Brain pericyte (primary cell): ENCODE data around the gene ZNF697.

Experiments
- DNase-seq: peaks from one replicate; pipeline ENCODE4 v3.0.0-alpha.2; 2012; ENCODE audit warnings: low read depth, low spot score

ZNF697 gene

DNA sequence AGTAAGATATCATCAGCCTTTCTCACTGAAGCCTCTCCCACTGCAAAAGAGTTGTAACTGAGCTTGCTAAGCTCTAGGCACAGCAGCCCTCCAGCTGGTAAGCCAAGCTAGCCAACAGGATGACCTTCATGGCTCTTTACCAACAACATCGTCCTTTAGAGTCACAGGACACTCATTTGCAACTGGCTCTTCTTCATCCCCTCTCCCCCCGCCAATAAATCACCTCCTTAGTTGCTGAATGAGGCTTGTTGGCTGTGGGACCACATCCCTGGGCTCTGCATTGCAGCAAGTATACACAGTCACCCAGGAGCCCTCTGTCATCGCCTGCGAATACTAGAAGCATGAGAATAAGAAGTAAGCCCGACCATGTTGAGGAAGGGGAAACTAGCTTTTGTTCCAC, 16.0 kb upstream of the ZNF697 start:
- DNase-seq = no peak

DNA sequence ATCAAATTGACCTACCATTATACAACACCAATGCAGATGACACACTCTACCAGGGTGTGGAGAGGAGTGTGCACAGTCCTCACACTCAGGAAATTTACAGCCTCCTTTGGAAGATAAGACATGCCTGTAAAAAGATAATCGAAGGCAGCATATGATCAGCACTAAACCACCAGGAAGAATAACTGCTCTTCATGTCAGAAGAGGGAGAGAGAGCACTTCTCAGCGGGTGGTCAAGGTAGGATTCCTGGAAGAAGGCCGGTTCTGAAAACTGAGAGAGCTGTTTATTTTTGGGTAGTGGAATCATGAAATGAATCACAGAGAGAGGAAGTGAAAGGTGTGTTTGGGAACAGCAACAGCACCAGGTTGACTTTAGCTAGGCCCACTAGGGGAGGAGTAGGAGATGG, 14.0 kb upstream of the ZNF697 start:
- no peak for DNase-seq

DNA sequence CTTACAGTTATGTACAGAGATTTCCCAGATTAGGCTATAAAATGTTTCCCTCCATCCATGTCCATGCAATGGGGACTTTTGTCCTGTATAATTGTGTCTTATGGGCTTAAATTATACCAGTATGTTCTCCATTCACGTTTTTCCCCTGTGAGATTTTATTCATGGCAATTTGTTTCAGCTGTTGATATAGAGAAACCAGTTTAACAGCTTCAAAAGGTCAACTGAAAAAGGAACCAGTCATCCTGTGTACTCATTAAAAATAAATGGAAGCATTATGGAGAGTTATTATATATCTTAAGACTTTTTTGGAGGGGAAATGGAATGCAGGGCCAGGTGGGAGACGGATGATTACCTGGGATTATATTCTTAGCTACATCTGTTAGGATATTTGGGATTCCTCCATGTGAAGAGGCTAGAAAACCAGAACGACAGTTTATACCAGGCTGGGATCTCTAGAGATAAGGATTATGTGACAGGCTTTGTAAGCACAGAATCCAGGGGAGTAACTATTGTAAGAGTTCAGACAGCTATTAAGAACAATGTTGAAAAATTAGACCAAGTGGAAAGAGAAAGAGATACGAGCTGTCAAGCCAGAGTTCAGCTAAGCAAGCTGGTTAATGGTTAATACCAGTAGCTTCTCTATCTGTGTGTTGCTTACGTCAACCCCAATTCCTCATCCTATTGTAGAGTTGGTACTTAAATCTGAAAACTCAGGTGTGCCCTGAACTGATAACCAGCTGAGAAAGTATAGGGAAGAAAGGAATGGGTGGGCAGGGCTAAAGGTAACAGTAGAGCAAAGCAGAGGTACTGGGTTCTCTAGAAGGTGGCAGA, 12.4 kb upstream of the ZNF697 start:
- DNase-seq = no peak

DNA sequence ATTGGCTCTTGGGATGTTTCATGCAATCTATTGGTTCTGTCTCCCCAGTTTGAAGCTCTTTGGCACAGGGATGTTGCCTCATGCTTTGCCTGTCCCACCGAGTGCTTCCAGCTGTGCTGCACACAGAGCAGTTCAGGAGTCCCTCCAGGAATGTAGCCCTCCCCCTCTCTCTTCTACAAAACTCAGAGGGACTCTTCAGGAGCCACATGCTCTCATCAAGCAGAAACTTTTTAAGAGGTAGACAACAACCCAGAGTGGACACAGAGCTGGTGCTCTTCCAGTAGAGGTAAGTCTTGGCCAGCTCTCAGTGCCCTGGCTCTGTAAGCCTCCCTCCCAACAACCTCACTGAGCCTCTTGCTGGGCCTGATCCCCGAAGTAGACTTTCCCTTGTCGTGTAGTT, 11.6 kb upstream of the ZNF697 start:
- no peak for DNase-seq

DNA sequence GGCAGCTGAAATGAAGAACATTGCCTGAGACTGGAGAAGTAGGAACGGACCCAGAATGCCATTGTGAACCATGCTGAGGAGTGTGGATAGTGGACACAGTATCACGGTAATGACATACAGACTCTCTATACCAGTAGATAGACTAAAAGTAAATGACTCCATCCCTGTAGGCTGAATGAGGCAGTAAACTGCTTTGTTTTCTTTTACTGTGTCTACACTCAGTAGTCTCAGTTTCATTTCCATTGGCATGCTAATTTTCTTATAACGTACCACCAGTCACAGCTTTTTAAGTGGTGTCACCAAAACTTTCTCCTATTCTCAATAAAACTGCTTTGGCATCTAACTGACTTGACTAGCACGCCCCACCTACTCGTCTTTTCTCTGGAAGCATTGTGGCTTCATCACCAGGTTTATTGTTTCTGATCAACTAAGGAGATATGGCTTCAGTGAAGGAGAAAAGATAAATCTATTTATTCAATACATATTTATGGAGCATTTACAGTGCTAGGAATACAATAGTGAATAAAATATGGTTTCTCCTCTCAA, 8.4 kb upstream of the ZNF697 start:
- DNase-seq = no peak

DNA sequence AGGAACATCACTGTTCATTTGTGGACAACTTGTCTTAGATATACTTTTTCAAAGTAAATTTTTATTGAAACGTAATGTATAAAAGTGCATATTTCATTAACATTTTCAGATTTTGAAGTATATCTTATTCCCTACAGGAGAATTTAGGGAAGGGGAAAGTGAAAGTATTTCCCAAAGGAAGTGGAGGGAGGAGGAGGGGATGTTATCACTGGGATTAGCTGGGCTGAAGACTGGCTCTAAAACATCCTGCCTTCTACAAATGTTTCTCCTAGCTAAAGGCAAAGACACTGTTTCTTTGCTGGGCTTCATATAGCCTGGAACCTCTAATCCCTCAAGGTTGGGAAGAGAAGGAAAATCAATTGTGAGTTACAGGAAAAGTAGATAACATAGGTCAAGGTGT, 7.1 kb upstream of the ZNF697 start:
- no peak for DNase-seq

DNA sequence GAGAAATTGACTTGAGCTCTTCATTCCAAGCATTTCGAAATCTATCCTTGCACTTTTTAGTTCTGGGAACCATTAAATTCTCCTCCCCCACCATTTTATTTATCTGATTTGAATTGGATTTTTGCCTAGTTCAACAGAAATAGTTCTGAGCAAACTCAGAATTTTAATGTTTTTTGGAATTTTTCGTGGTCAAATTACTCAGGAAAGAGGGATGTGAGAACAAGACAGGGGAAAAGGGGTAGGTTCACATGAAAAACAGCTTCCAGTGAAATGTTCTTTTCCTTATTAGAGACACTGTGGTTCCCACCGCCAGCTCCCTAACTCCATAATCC, 5.7 kb upstream of the ZNF697 start:
- no peak for DNase-seq

DNA sequence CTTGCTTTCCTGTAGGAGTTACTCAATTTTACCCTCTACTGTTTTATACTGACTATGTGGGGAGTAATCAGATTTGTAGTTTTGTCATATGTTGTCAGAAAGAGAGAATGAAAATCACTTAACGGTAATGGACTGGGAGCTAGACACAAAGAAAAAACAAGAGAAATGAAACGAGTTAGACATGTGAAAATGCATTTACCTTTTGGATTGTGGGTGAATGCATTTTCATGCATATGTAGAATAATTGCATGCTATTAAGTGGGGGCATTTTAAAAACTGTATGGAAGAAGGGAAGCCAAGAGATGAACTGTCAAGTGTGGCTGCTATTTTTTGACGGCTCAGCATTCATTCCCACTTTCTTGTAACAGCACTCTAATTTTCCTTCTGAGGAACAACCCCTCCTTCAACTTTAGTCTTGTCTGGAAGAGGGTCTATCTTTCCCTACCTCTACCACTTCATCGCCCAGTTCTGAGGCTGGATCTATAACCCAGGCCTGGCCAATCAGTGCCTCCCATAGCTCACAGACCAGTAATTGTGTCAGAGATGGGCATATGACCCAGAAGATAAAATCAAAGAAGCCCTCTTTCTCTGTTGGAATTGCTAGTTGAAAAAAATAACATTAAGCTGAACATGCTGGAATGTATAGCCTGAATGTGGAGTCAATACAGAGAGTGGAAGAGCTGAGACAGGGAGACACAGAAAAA, 5.2 kb upstream of the ZNF697 start:
- no peak for DNase-seq

DNA sequence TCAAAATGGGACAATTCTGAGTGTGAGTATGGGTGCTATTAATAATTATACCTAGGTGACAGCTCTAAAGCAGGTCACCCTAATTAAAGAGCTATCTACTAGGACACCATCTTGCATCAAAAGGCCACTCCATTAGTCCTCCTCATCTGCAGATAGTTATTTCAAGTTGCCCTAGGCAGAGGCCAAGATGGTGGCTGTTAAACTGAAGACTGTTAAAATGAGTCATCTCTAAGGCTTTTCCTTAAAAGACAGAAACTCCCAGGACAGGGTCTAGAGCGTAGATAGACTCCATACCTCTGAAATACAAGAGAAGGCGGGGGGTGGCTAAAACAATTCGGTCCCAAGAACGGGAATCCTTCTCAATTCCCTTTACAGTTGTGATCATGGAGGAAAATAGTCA, 4.5 kb upstream of the ZNF697 start:
- no peak for DNase-seq

DNA sequence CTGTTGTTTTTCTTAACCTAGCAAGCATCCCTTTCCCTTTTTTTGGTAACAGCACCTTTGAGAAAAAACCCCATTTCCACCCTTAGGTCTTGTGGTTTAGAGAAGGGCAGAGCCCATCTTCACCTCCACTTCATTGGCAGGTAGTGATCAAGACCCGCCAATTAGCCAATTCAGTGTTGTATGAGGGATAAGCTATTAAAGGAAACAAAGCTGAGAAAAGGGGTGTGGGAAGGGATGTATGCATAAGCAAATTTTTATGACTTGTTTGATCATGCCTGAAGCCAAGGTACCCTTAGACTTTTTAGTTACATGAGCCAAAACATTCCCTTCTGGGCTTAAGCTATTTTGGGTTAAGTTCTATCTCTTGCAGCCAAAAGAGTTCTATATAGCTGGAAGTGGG, 3.6 kb upstream of the ZNF697 start:
- DNase-seq = no peak

DNA sequence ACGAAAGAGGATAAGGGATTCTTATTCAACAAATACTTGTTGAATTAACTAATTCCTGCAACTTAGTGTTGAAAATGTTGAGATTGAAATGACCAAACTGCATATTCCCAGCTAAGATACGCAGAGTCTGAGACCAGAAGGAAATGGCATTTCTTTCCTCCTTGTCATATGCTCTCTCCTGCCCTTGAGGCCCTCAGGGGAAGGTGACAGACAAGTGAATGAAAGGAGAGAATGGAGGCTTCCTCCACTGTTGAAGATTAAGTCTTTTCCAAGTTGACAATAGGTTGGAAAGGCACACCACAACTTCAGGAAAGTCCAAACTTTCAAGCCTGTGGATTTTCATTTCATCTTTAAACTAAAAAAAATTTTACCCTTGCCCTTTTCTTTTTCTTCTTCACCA, 3.1 kb upstream of the ZNF697 start:
- no peak for DNase-seq

DNA sequence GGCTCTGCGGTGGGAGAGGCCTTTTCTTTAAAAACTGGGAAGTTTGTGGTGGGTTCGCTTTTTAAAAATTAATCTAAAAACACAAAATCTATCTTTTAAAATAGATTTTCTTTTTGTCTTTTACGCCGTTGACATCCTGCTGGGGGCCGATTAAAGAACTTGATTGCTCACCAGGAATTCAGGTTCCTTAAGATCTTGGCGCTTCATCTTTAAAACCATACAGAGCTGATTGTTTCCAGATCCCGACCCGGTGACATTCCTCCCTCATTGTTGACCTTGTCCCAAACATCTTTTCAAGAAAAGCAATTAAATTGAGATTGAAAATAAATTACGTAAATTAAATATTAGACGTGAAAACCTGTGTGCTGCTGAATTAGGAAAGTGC, 546 bp upstream of the ZNF697 start:
- DNase-seq = no peak

DNA sequence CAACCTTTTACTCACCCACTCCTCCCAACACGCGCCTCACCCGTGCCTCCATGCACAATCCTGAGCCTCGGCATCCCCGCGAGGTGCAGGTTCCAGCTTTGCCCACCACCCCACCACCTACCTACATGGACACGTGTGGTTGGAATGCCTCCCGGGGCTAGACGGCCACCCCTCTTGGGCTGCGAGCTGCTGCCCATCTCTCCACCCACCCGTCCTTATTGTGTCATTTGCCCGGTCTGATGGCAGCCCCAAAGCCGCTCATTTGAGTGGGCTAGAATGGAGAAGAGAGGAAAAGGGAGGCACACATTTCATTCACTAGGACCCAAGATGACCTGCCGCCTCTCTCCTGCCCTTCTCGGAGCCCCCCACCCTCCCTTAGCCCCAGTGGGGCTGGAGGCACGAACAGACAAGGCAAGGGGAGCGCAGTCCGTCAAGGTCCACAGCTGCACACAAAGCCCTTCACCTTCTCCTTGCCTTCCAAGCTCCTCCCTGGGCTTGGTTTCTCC, 785 bp downstream of the ZNF697 start:
- no peak for DNase-seq

DNA sequence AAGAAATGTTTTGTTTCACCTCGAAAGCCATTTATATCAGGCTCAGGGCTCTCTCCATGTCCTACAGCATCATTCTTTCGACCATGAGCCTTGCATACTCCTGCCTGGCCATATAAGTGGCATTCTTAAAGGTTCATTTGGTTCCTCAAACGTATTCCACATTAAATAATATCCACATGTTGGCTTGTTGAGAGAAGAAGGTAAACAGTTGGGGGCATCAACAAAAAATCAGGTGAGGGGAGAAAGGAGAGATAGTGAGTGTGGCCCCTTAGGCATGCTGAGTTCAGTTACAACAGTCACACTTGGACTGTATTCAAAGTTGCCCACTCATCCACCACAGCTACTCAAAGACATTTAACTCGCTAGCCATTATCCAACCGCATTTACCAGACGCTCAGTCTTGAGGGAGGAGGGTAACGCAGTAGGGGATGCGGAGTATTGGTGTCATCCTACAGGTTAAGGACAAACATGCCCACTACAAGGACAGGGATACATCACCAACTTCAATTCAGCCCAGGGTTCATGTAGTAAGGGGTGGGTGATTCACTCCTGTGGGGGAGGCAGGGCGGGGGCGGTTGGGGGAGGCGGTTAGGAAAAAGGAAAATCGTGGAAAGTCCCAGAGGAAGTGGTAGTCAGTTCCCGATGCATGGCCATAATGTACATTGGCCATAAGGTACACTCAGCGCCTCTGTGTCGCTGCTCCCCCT, 1.4 kb downstream of the ZNF697 start:
- no peak for DNase-seq

DNA sequence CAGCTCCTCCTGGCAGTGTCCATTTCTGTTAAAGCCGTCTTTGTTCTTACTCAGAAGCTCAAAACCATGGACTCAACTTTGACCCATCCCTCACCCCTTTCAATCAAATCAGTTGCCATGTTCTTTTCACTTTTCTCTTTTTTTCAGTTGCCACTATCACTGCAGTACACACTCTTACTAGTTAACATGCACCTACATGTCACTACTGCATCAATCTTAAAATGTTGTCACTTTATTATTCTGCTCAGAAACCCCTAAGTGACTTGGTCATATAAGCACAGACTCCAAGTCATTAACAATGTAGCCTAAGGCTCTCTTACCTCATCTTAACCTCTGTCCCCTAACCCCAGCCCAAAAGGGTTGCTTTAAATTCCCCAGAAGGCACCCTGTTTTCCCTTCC, 9.0 kb downstream of the ZNF697 start:
- no peak for DNase-seq

DNA sequence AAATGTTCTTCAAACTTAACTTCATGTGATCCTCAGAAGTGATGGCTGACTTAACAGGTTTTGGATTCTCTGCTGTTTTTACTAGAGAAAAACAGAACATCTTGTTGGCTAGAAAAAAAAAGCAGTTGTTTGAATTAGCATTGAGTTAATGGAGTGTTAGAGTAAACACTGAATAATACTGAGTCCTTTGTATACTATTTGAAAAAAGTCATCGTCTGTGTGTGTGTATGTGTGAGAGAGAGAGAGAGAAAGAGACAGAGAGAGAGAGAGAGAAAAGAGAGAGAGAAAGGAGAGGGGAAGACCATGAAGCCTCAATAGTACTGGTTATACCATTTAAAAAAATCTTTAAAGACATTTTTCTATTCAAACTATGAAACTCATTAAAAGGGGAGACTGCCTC, 10.4 kb downstream of the ZNF697 start:
- DNase-seq = no peak

DNA sequence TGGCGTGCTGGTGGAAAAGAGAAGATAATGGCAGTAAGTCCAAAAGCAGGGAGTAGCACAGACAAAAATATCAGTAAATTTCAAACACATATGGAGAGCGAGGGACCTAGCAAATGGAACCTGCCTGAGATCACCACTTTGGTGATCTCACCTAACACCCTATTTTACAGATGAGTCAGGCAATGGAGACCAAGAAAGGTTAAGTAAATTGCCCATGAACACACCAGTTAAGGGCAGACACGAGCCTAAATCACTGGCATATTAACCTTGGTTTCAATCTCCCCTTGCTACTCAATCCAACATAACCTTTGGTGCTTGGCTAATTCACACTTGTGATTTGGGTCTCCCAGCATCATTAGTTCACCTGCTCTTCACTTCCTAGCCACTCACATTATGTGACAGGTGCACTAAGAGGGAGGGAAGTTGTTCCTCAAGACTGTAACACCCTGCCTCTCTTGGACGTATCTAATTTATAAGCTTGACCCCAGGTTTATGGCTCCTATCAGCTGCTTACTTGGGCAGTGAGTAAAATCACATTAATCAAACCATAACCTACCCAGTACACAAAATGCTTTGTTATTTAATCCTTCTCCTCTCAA, 11.5 kb downstream of the ZNF697 start:
- no peak for DNase-seq

DNA sequence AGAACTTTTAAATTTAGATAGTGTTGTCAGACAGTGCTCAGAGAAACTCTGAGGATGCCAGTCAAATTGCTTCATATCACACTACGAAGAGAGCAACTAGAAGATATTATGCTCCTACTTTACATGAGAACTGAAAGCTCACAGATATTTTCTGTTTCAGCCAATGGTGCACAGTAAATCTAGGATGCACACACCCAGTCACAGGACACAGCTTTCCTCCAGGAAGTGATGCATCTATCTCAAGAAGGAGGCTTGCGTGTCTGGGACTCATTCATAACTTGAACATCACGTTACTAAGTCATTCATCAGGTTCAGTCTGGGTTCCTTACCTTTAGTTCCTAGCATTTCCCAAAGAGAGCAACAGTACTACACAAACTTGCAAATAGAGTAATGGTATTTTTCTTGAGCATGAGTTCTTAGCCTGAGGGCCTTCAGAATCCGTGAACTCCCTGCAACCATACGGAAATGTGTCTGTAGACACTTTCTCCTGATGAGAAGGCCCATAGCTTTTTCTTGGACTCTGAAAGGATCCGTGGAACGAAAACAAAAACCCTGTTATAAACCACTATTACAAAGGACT, 12.2 kb downstream of the ZNF697 start:
- DNase-seq = no peak

DNA sequence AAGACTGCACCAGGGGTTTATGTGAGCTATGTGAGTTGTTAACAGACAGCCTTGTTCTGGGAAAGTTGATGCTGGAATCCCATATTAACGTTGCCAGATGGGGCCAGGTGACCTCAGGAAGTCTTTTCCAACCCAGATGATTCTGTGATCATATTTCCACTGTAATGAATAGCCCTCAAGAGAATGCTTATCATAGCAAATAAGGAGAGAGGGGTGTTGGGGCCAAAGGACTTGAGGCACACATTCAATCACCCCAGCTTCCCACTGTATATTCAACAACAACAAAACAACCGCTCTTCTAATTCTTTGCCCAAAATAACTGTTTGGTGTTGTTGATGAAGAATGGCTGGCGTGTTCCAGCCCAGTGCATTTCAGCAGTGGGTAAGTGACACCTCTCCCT, 14.1 kb downstream of the ZNF697 start:
- no peak for DNase-seq

DNA sequence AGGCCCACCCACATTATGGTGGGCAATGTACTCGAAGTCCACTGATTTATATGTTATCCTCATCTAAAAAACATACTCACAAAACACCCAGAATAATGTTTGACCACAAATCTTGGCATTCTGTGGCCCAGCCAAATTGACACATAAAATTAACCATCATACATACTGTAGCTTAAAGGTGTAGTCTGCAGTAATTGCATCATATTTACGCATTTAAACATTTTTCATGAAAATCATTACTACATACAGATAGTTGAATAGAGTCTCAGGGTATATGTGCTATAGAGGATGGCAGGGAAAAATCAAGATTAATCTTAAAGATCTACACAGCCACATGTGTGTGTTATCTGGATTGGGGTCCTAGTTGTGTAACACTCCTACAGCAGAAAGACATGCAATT, 14.5 kb downstream of the ZNF697 start:
- DNase-seq = no peak

DNA sequence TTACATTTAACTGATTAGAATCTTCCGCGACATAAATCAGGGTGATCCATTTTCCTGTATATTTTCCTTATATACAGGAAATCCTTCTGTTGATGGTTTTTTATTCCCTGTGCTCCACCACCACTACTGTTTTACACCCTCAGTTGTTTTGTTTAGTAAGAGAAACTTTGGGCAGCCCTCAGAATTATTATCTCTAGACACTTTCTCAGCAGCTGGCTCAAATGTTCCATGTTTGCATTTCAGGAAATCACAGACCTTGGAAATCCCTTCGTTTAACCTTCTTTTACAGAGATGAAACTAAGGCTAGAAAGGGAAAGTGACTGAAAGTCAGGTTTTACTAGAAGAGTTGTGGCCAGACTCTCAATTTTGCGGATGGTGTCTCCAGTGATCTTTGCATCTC, 15.2 kb downstream of the ZNF697 start:
- no peak for DNase-seq

DNA sequence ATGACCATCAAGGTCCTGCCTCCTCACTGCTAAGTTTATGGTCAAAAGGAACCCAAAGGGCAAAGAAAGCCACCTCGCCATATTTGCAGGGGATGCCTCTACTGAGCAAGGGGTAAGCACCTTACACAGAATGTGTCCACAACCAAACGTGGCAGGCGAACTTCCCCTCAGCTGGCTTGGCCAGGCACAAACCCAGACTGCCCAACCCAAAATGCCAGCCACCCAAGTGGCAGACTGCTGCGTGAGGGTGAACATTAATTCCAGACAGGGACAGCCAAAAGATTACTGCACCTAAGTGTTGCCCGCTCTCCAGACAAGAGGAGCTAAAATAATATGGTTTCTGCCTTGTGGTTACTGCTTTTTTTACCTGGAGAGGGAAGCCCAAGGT, 16.0 kb downstream of the ZNF697 start:
- DNase-seq = no peak
